HG03039 (cell line): ENCODE results near the gene KRT12.

Experiments used
- ATAC-seq: cut with Tn5 transposase; IDR thresholded peaks from one replicate; pipeline ENCODE4 v1.9.1; 2021; ENCODE audit warnings: mild to moderate bottlenecking, moderate library complexity; ENCODE audit not compliant: unreplicated experiment

The KRT12 gene

GRCh38 chr17:40866838-40867237, at the start of gene KRT12:
KRT12 (minus strand) TSS chr17:40867223; CDS start chr17:40867186, 37 bp downstream.
- no peak for ATAC-seq

- no peak for ATAC-seq
Observed at GRCh38 chr17:40916366-40916765, 49.3 kb upstream of the KRT12 start.

GRCh38 chr17:40915721-40916256, 48.8 kb upstream of the KRT12 start:
- ATAC-seq = no peak

GRCh38 chr17:40915199-40915661, 48.2 kb upstream of the KRT12 start:
- no peak for ATAC-seq

- no peak for ATAC-seq
Observed at GRCh38 chr17:40914075-40914855, 47.2 kb upstream of the KRT12 start.

- ATAC-seq = no peak
Observed at GRCh38 chr17:40912486-40913210, 45.6 kb upstream of the KRT12 start.

GRCh38 chr17:40910441-40910841, 43.4 kb upstream of the KRT12 start:
- ATAC-seq = no peak

- ATAC-seq = no peak
Observed at GRCh38 chr17:40909755-40910154, 42.7 kb upstream of the KRT12 start.

GRCh38 chr17:40909351-40909750, 42.3 kb upstream of the KRT12 start:
- ATAC-seq = no peak

- no peak for ATAC-seq
Observed at GRCh38 chr17:40906613-40907012, 39.6 kb upstream of the KRT12 start.

- ATAC-seq = no peak
Observed at GRCh38 chr17:40905370-40905769, 38.3 kb upstream of the KRT12 start.

- ATAC-seq = no peak
Observed at GRCh38 chr17:40903129-40903847, 36.3 kb upstream of the KRT12 start.

- ATAC-seq = no peak
Observed at GRCh38 chr17:40902498-40902897, 35.5 kb upstream of the KRT12 start.

- no peak for ATAC-seq
Observed at GRCh38 chr17:40901981-40902474, 35.0 kb upstream of the KRT12 start.

GRCh38 chr17:40900809-40901356, 33.9 kb upstream of the KRT12 start:
- ATAC-seq = no peak

- ATAC-seq = no peak
Observed at GRCh38 chr17:40896916-40897455, 30.0 kb upstream of the KRT12 start.

- ATAC-seq = no peak
Observed at GRCh38 chr17:40895106-40895730, 28.2 kb upstream of the KRT12 start.

- ATAC-seq = no peak
Observed at GRCh38 chr17:40888196-40888720, 21.2 kb upstream of the KRT12 start.

- ATAC-seq = no peak
Observed at GRCh38 chr17:40886090-40886489, 19.1 kb upstream of the KRT12 start.
